Spleen (tissue), 7 donors: ENCODE results near the gene RING1.

ENCODE experiments used
- CTCF ChIP-seq, 11 experiments: fragments of 200-600 bp in 7 of 11; fragments of 450-650 bp in 4 of 11; sonication (generic) in 4 of 11; IDR thresholded peaks in 8 of 11; conservative IDR thresholded peaks in 3 of 11; 1 replicate in 7 of 11; 2 replicates in 4 of 11; pipeline versions ENCODE4 v1.4.0 to v1.8.0; 2016 to 2021; ENCODE audit warnings: antibody characterized with exemption in 11 of 11, inconsistent platforms in 4 of 11, mild to moderate bottlenecking in 1 of 11
- POLR2AphosphoS5 ChIP-seq, 3 donors: sonication (generic); formaldehyde crosslinking; IDR thresholded peaks; one replicate each; pipeline ENCODE4 v1.5.1; 2017; ENCODE audit warnings: antibody characterized with exemption in 3 of 3
- donor health status: DM: no; HTN: no; CAD: no; lungs with moderate emphysema.
- donor health status: DM: no; HTN: no; CAD: no.
- donor health status: DM: no; HTN: no; CAD: no.

- TF ChIP-seq CTCF (IDR thresholded peaks at IDR 0.05 in 8 of 11, conservative IDR thresholded peaks at IDR 0.05 in 3 of 11) = no peak
- TF ChIP-seq POLR2AphosphoS5 (IDR thresholded peaks at IDR 0.05) = no peak
These were observed 33.5 kb upstream of the RING1 start for GRCh38 chr6:33174784-33175183.
